Lower leg skin (tissue), 4 donors: ENCODE data around the gene TMEM132D. TPM values are rescaled to one million over a fixed set of nuclear protein-coding genes. Genes with fewer than 3 reads are reported as not detected.

Experiments
- DNase-seq, 2 donors: peaks; one replicate each; pipeline ENCODE4 v3.0.0-alpha.2; 2019; ENCODE audit warnings: low spot score in 2 of 2
- H3K4me3 ChIP-seq: fragments of 200-600 bp; sonication (generic); 2 replicates; pipeline ENCODE4 v1.5.1; 2017; ENCODE audit warnings: mild to moderate bottlenecking, low read depth; ENCODE audit not compliant: poor library complexity, severe bottlenecking
- POLR2A ChIP-seq, 2 donors: fragments of 450-650 bp; IDR thresholded peaks; one replicate each; pipeline ENCODE4 v1.6.1; 2016 to 2017; ENCODE audit warnings: antibody characterized with exemption in 2 of 2, mild to moderate bottlenecking in 1 of 2, moderate library complexity in 1 of 2
- WGBS, 2 donors: methylation state at CpG; one replicate each; pipeline ENCODE4 v1.1.5; 2018; 5-methylcytosine and 5-hydroxymethylcytosine counted together
- intact Hi-C: fragments of 100-400 bp; cut with DNase I; formaldehyde crosslinking; loops from one replicate; pipeline ENCODE4 v1.15.0; 2023; ENCODE audit warnings: low total_unique reads
- total RNA-seq, 4 donors: library from RNA; depleted of rRNA; stranded (reverse); fragments of >200 nt; gene quantifications; one replicate each; pipeline ENCODE4 v1.1.0, GENCODE V29; 2016
- TF ChIP-seq, protein P1 (sequence below), 3 donors: fragments of 450-650 bp; IDR thresholded peaks; one replicate each; pipeline ENCODE4 v1.5.1; 2016; ENCODE audit warnings: antibody characterized with exemption in 3 of 3, mild to moderate bottlenecking in 3 of 3, moderate library complexity in 2 of 3

TMEM132D gene
- total RNA-seq, 4 donors from 2014 or later, result not detected

DNA sequence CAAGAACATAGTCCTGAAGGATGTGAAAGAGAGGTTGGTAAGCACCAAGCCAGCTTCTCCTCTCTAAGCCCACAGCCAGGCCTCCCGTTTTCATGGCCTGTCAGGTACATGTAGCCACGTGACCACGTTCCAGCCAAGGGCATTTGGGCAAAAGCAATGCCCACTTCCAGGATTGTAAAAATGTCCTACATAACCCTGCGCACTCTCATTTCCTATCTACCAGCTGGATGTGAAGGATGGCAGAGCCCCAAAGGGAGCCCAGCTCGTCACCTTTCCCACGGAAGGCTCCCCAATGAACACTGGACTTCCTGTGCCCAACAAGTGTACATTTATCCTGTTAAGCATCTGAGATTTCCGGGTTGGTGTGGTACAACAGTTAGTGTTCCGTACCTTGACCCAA lies 231.7 kb downstream of the TMEM132D start:
- intact Hi-C loops, result no loop called here
- TF ChIP-seq POLR2A (IDR thresholded peaks at IDR 0.05), result no peak
- TF ChIP-seq, protein P1, sequence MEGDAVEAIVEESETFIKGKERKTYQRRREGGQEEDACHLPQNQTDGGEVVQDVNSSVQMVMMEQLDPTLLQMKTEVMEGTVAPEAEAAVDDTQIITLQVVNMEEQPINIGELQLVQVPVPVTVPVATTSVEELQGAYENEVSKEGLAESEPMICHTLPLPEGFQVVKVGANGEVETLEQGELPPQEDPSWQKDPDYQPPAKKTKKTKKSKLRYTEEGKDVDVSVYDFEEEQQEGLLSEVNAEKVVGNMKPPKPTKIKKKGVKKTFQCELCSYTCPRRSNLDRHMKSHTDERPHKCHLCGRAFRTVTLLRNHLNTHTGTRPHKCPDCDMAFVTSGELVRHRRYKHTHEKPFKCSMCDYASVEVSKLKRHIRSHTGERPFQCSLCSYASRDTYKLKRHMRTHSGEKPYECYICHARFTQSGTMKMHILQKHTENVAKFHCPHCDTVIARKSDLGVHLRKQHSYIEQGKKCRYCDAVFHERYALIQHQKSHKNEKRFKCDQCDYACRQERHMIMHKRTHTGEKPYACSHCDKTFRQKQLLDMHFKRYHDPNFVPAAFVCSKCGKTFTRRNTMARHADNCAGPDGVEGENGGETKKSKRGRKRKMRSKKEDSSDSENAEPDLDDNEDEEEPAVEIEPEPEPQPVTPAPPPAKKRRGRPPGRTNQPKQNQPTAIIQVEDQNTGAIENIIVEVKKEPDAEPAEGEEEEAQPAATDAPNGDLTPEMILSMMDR (IDR thresholded peaks at IDR 0.05), result no peak
- no peak overlapping the region for H3K4me3 ChIP-seq
- WGBS, 2 donors, result 67 to 88% methylated on average over 8 of the region's 8 CpGs
- no peak for DNase-seq

- TF ChIP-seq, protein P1 (IDR thresholded peaks at IDR 0.05), result no peak
- no peak for TF ChIP-seq POLR2A (IDR thresholded peaks at IDR 0.05)
- no peak for DNase-seq
- WGBS, 2 donors, result 63 to 69% methylated on average over 6 of the region's 6 CpGs
Observed at GRCh38 chr12:129670256-129670920, 233.4 kb downstream of the TMEM132D start.

GRCh38 chr12:129665414-129665813 lies 238.4 kb downstream of the TMEM132D start:
- WGBS, 2 donors, result 71 to 79% methylated on average over 6 of the region's 6 CpGs
- TF ChIP-seq, protein P1 (IDR thresholded peaks at IDR 0.05), result no peak
- TF ChIP-seq POLR2A (IDR thresholded peaks at IDR 0.05), result no peak
- no peak for DNase-seq
- no peak overlapping the region for H3K4me3 ChIP-seq
- intact Hi-C loops, result no loop called here

More at GRCh38 chr12:129670256-129670920, 233.4 kb downstream of the TMEM132D start:
- intact Hi-C loops, result no loop called here
- no peak overlapping the region for H3K4me3 ChIP-seq

DNA sequence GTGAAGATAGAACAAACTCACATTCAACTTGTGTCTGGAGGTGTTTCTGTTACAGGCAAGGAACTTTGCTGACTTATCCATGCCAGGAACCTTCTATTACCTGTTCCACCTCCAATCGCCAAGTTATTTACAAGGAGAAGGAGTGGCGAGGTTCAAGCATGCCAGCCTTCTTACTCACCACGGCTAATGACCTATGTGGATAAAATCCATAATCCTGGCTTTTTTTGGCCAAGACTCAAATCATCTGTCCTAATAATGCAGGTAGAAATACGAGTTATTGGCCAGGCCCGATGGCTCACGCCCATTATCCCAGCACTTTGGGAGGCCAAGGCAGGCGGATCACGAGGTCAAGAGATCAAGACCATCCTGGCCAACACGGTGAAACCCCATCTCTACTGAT lies 241.6 kb downstream of the TMEM132D start:
- no peak for TF ChIP-seq POLR2A (IDR thresholded peaks at IDR 0.05)
- TF ChIP-seq, protein P1 (IDR thresholded peaks at IDR 0.05), result no peak
- 74 to 76% methylated on average over 9 of the region's 9 CpGs for WGBS, 2 donors
- no peak for DNase-seq
- intact Hi-C loops, result no loop called here
- no peak overlapping the region for H3K4me3 ChIP-seq

- DNase-seq, result no peak
- intact Hi-C loops, result no loop called here
- WGBS, 2 donors, result 64 to 70% methylated on average over 7 of the region's 7 CpGs
- TF ChIP-seq POLR2A (IDR thresholded peaks at IDR 0.05), result no peak
- TF ChIP-seq, protein P1 (IDR thresholded peaks at IDR 0.05), result no peak
- H3K4me3 ChIP-seq, result no peak overlapping the region
Observed at GRCh38 chr12:129660946-129661345, 242.9 kb downstream of the TMEM132D start.
